HFFc6 (cell line): ENCODE results near the gene ISYNA1. TPM values are rescaled to one million over a fixed set of nuclear protein-coding genes. Genes with fewer than 3 reads are reported as not detected.

Experiments
- DNase-seq: peaks from one replicate; pipeline ENCODE4 v3.0.0-alpha.2; 2018
- H3K27ac Mint-ChIP-seq: 2 replicates; pipeline ENCODE4 v1.8.0; 2020; ENCODE audit warnings: mild to moderate bottlenecking, mixed read lengths
- H3K27me3 Mint-ChIP-seq: 2 replicates; pipeline ENCODE4 v1.8.0; 2021; ENCODE audit warnings: mild to moderate bottlenecking, moderate library complexity, mixed read lengths; ENCODE audit not compliant: insufficient read depth
- H3K36me3 Mint-ChIP-seq: 2 replicates; pipeline ENCODE4 v1.8.0; 2021; ENCODE audit warnings: low read depth, mixed read lengths
- H3K4me1 Mint-ChIP-seq: 2 replicates; pipeline ENCODE4 v1.8.0; 2020; ENCODE audit warnings: low read depth, mixed read lengths
- H3K4me3 Mint-ChIP-seq: 2 replicates; pipeline ENCODE4 v1.8.0; 2020; ENCODE audit warnings: mild to moderate bottlenecking, moderate library complexity, mixed read lengths
- H3K9me3 Mint-ChIP-seq: 2 replicates; pipeline ENCODE4 v1.8.0; 2020; ENCODE audit warnings: mild to moderate bottlenecking, mixed read lengths
- total RNA-seq, 6 experiments: library from RNA; stranded (reverse); fragmentation: NEBNext Ultra II Directional; extraction: Animal tissue kit (Norgen Biotek cat#: 25700); gene quantifications; 2 replicates in 1 of 6; 3 replicates in 5 of 6; pipeline ENCODE4 v1.2.3, GENCODE V29; 2021
- TF ChIP-seq, protein P1 (sequence below): fragments of 200-600 bp; sonication (generic); IDR thresholded peaks from 2 replicates; pipeline ENCODE4 v1.5.0; 2021; ENCODE audit warnings: antibody characterized with exemption, mild to moderate bottlenecking

The ISYNA1 gene
- total RNA-seq, 6 experiments from 2014 or later = 2.3 to 3.7 (median 3.2) TPM

DNA sequence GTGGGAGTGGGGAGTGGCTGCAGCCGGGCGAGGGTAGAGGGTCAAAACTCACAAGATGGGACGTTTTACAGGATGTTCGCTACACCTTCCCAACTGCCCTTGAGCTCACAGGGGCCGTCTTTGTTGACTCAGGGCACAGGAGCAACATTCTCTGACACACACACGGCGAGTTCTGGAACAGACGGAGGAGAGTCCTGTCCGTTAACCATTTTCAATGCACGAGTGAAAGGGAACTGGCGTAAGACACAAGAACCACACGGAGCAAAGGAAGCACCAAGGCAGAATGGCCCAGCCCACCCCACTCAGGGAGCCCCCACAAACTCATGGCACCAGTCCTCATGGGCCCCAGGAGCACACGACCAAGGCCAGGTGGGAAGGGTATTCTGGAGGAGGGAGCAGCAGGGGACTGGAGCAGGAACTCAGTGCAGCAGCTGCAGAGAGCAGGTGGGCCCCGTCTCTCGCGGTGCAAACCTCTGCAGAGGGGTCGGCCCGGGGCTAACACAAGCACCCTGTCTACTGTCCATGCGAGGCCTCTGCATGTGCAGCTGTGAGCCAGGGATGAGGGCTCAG, 37.9 kb upstream of the ISYNA1 start:
- no peak for DNase-seq
- Mint-ChIP-seq H3K9me3 (no peaks in the 10 kb centered on the region), H3K4me1 (peaks cover 49% of the 10 kb centered on the region), H3K27ac (peak overlapping the region; percentile 62; the same call in 1 of the 2 replicates), H3K27me3 (peaks cover 1% of the 10 kb centered on the region; the same call in 1 of the 2 replicates), H3K4me3 (no peak overlapping the region), H3K36me3 (0 out of 2 replicates have a peak, but pooled peaks cover 9% of the 10 kb centered on the region)
- TF ChIP-seq, protein P1, sequence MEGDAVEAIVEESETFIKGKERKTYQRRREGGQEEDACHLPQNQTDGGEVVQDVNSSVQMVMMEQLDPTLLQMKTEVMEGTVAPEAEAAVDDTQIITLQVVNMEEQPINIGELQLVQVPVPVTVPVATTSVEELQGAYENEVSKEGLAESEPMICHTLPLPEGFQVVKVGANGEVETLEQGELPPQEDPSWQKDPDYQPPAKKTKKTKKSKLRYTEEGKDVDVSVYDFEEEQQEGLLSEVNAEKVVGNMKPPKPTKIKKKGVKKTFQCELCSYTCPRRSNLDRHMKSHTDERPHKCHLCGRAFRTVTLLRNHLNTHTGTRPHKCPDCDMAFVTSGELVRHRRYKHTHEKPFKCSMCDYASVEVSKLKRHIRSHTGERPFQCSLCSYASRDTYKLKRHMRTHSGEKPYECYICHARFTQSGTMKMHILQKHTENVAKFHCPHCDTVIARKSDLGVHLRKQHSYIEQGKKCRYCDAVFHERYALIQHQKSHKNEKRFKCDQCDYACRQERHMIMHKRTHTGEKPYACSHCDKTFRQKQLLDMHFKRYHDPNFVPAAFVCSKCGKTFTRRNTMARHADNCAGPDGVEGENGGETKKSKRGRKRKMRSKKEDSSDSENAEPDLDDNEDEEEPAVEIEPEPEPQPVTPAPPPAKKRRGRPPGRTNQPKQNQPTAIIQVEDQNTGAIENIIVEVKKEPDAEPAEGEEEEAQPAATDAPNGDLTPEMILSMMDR = no peak

DNA sequence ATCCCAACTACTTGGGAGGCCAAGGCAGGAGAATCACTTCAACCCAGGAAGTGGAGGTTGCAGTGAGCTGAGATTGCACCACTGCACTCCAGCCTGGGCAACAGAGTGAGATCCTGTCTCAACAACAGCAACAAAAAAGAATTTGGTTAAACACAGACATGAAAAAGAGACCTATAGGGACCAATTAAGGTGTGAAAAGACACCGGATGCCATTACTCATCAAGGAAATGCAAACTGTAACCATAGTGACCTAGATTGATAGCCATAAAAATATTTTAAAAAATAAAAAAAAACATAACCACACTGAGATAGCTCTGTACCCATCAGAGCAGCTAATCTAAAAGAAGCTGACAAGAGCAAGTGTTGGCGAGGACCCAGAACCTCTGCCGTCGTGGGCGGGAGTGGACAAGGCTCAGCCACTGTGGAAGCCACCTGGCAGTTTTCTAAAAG, 37.1 kb upstream of the ISYNA1 start:
- DNase-seq = no peak
- Mint-ChIP-seq H3K27me3 (peaks cover 1% of the 10 kb centered on the region; the same call in 1 of the 2 replicates), H3K4me3 (no peak overlapping the region), H3K4me1 (peaks cover 46% of the 10 kb centered on the region), H3K27ac (peak overlapping the region; percentile 62; the same call in 1 of the 2 replicates), H3K9me3 (no peaks in the 10 kb centered on the region), H3K36me3 (0 out of 2 replicates have a peak, but pooled peaks cover 5% of the 10 kb centered on the region)
- TF ChIP-seq, protein P1 = no peak

DNA sequence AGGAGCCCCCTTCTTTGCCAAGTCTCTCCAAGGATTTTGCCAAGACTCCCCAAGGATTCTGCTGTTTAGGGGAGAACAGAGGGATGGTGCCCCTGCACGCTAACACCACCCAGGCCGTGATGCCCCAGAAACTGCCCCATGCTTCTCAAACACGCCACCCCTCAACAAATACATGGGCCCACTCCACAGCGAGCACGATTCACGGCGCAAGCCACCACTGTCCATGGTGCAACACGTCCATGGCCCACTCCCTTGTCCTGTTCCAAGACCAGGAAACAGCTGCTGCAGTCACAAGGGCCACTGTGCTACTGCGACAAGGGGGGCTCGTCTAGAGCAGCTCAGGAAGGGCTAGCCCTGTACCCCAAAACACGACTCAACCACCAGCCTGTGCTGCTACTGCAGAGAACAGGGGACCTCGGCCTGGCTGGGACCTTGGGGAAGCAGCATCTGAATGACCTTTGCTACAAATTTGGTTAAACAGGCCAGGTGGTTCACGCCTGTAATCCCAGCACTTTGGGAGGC, 36.5 kb upstream of the ISYNA1 start:
- TF ChIP-seq, protein P1 = no peak
- Mint-ChIP-seq H3K27ac (no peak overlapping the region), H3K4me3 (no peak overlapping the region), H3K36me3 (0 out of 2 replicates have a peak, but pooled peaks cover 5% of the 10 kb centered on the region), H3K4me1 (peaks cover 39% of the 10 kb centered on the region), H3K9me3 (no peaks in the 10 kb centered on the region), H3K27me3 (peaks cover 1% of the 10 kb centered on the region; the same call in 1 of the 2 replicates)
- DNase-seq = no peak

DNA sequence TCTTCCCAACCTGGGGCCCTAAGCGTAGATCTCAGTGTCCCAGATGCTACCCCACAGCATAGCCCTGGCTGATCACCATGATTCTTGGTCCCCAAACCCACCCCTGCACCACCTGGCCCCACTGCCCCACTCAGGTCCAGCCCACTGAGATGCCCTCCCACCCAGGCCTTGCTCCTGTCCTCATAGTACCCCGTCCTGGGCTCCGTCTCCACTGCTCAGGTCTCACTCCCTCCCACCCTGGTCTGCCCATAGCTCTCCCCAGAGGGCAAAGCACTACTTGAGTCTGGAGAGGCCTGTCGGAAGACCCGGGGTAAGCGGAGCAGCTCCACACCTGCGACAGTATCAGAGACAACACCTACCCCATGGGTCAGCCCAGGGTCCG, 35.8 kb upstream of the ISYNA1 start:
- peaks cover 1% of the 10 kb centered on the region; the same call in 1 of the 2 replicates for H3K27me3 Mint-ChIP-seq
- TF ChIP-seq, protein P1 = no peak
- no peak for DNase-seq
- 0 out of 2 replicates have a peak, but pooled peaks cover 5% of the 10 kb centered on the region for H3K36me3 Mint-ChIP-seq
- peak overlapping the region; percentile 38; the same call in 1 of the 2 replicates for H3K27ac Mint-ChIP-seq
- H3K4me3 Mint-ChIP-seq = no peak overlapping the region
- H3K9me3 Mint-ChIP-seq = no peaks in the 10 kb centered on the region
- H3K4me1 Mint-ChIP-seq = peaks cover 35% of the 10 kb centered on the region

DNA sequence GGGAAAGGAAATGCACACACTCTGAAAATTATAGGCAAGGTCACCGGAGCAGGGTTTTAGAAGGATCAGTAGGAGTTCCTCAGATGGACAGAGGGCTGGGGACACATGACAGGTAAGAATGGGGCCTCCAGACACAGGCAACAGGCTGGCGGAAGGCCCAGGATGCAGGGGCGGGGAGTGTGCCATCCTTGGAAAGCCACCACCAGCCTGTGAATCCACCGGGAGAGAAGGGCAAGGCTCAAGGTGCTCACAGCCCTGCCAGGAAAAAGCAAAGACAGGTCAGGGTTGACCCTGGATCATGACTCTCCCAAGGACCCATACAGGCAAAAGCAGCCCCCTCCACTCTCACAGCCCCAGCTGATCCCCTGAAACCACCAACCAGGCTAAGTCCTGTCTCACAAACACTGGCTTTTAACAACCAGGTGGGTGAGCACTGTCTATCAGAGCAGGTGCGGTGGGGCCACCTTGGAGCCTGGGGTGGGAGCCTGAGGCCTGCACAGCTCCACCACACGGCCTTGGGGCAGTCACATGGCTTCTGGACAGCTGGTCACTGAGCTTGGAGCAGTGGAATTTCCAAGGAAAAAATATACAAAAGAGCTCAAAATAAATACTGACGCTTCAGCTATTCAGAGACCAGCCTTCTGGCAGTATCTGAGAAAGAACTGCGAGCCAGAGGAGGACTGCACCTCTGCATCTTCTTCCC, 35.2 kb upstream of the ISYNA1 start:
- H3K27me3 Mint-ChIP-seq = peaks cover 1% of the 10 kb centered on the region; the same call in 1 of the 2 replicates

More for the DNA sequence above, 35.2 kb upstream of the ISYNA1 start:
- no peak for DNase-seq
- Mint-ChIP-seq H3K4me3 (no peak overlapping the region), H3K9me3 (no peaks in the 10 kb centered on the region), H3K27ac (peak overlapping the region; percentile 38; the same call in 1 of the 2 replicates), H3K36me3 (0 out of 2 replicates have a peak, but pooled peaks cover 5% of the 10 kb centered on the region), H3K4me1 (peaks cover 38% of the 10 kb centered on the region)
- TF ChIP-seq, protein P1 = no peak
